ENCODE measurements around the gene ZBTB7C. TPM values are rescaled to one million over a fixed set of nuclear protein-coding genes. Genes with fewer than 3 reads are reported as not detected.

The ZBTB7C gene
- total RNA-seq, 1 donor from 2014 or later, result 0.61 TPM

GRCh38 chr18:48407358-48407757, 1.8 kb downstream of the ZBTB7C start:
- Mint-ChIP-seq H3K4me3 (peak overlapping the region; percentile 90), H3K27ac (ENCODE audit: unreplicated experiment) (no peak overlapping the region), H3K9me3 (no peaks in the 10 kb centered on the region), H3K27me3 (ENCODE audit: low read depth) (peaks cover 75% of the 10 kb centered on the region), H3K36me3 (ENCODE audit: low read depth) (no peaks in the 10 kb centered on the region), H3K4me1 (peaks cover 24% of the 10 kb centered on the region)
- DNase-seq (ENCODE audit: low read depth, low spot score), result no peak
- TF ChIP-seq, protein P1, sequence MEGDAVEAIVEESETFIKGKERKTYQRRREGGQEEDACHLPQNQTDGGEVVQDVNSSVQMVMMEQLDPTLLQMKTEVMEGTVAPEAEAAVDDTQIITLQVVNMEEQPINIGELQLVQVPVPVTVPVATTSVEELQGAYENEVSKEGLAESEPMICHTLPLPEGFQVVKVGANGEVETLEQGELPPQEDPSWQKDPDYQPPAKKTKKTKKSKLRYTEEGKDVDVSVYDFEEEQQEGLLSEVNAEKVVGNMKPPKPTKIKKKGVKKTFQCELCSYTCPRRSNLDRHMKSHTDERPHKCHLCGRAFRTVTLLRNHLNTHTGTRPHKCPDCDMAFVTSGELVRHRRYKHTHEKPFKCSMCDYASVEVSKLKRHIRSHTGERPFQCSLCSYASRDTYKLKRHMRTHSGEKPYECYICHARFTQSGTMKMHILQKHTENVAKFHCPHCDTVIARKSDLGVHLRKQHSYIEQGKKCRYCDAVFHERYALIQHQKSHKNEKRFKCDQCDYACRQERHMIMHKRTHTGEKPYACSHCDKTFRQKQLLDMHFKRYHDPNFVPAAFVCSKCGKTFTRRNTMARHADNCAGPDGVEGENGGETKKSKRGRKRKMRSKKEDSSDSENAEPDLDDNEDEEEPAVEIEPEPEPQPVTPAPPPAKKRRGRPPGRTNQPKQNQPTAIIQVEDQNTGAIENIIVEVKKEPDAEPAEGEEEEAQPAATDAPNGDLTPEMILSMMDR (conservative IDR thresholded peaks at IDR 0.05), result no peak

- Mint-ChIP-seq H3K4me1 (peaks cover 20% of the 10 kb centered on the region), H3K36me3 (ENCODE audit: low read depth) (no peaks in the 10 kb centered on the region), H3K27me3 (ENCODE audit: low read depth) (peaks cover 67% of the 10 kb centered on the region)
Observed at GRCh38 chr18:48405978-48406377, 3.2 kb downstream of the ZBTB7C start.

GRCh38 chr18:48404716-48405507, 4.3 kb downstream of the ZBTB7C start:
- peak overlapping the region; percentile 20 for H3K4me3 Mint-ChIP-seq
- no peak for DNase-seq (ENCODE audit: low read depth, low spot score)
- H3K9me3 Mint-ChIP-seq, result no peaks in the 10 kb centered on the region
- H3K27ac Mint-ChIP-seq (ENCODE audit: unreplicated experiment), result no peak overlapping the region
- TF ChIP-seq, protein P1 (conservative IDR thresholded peaks at IDR 0.05), result no peak
- peaks cover 15% of the 10 kb centered on the region for H3K4me1 Mint-ChIP-seq
- H3K36me3 Mint-ChIP-seq (ENCODE audit: low read depth), result no peaks in the 10 kb centered on the region
- peaks cover 60% of the 10 kb centered on the region for H3K27me3 Mint-ChIP-seq (ENCODE audit: low read depth)

More at GRCh38 chr18:48405978-48406377, 3.2 kb downstream of the ZBTB7C start:
- no peaks in the 10 kb centered on the region for H3K9me3 Mint-ChIP-seq
- TF ChIP-seq, protein P1 (conservative IDR thresholded peaks at IDR 0.05), result no peak
- no peak overlapping the region for H3K27ac Mint-ChIP-seq (ENCODE audit: unreplicated experiment)
- DNase-seq (ENCODE audit: low read depth, low spot score), result no peak
- peak overlapping the region; percentile 2 for H3K4me3 Mint-ChIP-seq

GRCh38 chr18:48402953-48403352, 6.2 kb downstream of the ZBTB7C start:
- Mint-ChIP-seq H3K27ac (ENCODE audit: unreplicated experiment) (no peak overlapping the region), H3K36me3 (ENCODE audit: low read depth) (no peaks in the 10 kb centered on the region), H3K4me3 (no peak overlapping the region), H3K27me3 (ENCODE audit: low read depth) (peaks cover 60% of the 10 kb centered on the region), H3K4me1 (peaks cover 9% of the 10 kb centered on the region), H3K9me3 (no peaks in the 10 kb centered on the region)
- no peak for DNase-seq (ENCODE audit: low read depth, low spot score)
- TF ChIP-seq, protein P1 (conservative IDR thresholded peaks at IDR 0.05), result no peak

DNA sequence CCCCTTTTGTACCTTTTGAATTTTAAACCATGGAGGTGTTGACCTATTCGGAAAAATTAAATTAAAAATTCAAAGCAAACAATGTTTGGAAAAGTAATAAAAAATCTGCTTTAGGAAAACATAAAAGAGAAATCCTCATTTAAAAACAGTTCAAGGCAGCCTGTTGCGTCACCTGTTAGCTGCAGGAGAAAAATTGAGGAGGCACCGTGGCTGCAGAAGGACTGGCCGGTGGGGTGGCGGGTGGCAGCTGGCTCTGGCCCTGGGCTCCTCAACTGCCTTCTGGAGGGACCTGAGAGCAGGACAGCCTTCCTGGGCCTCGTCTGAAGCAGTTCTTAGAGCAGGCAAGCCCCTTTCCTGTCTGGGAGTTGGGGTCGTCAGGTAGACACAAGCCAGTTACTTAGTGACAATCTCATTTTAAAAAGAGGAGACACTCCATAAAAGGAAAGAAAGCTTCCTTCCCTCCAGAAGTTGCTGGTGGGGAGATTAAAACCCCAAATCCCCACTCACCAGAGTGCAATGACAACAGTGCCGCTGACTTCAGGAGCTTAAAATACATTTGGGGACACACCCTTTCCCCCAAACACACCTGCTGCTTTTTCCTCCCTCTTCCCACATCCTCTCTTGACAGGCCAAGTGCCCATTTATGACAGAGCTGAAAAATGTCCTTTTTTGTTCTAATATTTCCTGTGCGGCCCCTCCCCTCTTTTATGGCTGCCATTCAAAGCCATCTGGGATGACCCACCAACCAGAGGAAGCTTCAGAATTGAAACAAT, 9.7 kb downstream of the ZBTB7C start:
- DNase-seq (ENCODE audit: low read depth, low spot score), result no peak
- TF ChIP-seq, protein P1 (conservative IDR thresholded peaks at IDR 0.05), result no peak
- H3K27ac Mint-ChIP-seq (ENCODE audit: unreplicated experiment), result no peak overlapping the region
- no peaks in the 10 kb centered on the region for H3K9me3 Mint-ChIP-seq
- H3K4me1 Mint-ChIP-seq, result no peaks in the 10 kb centered on the region
- no peaks in the 10 kb centered on the region for H3K36me3 Mint-ChIP-seq (ENCODE audit: low read depth)
- H3K4me3 Mint-ChIP-seq, result no peak overlapping the region
- peaks cover 33% of the 10 kb centered on the region for H3K27me3 Mint-ChIP-seq (ENCODE audit: low read depth)

Data from neural crest cell (in vitro differentiated cells).